RWPE2 (cell line): ENCODE measurements around the gene CXCL14.

Experiments
- ATAC-seq: fragments of 200-7000 bp; cut with Tn5 transposase; 3 replicates; pipeline ENCODE4 v1.9.1; 2021; ENCODE audit warnings: low read depth
- DNase-seq: peaks from one replicate; pipeline ENCODE4 v3.0.0-alpha.2; 2020; ENCODE audit warnings: low spot score
- H3K27ac ChIP-seq: fragments of 450-650 bp; 2 replicates; pipeline ENCODE4 v1.5.1; 2017; ENCODE audit warnings: mild to moderate bottlenecking; ENCODE audit not compliant: poor library complexity, severe bottlenecking
- H3K27me3 ChIP-seq: fragments of 250-450 bp; sonication (Bioruptor Pico); 2 replicates; pipeline ENCODE4 v1.5.1; 2021; ENCODE audit warnings: mild to moderate bottlenecking, moderate library complexity; ENCODE audit not compliant: insufficient read depth, poor library complexity, severe bottlenecking
- H3K36me3 ChIP-seq: fragments of 250-450 bp; sonication (Bioruptor Pico); 2 replicates; pipeline ENCODE4 v1.5.1; 2020; ENCODE audit warnings: low read depth, mild to moderate bottlenecking, moderate library complexity
- H3K4me1 ChIP-seq: fragments of 250-450 bp; sonication (Bioruptor Pico); 2 replicates; pipeline ENCODE4 v1.5.1; 2021; ENCODE audit warnings: mild to moderate bottlenecking, moderate library complexity; ENCODE audit not compliant: insufficient read depth, poor library complexity, severe bottlenecking
- H3K4me3 ChIP-seq: fragments of 250-450 bp; sonication (Bioruptor Pico); 2 replicates; pipeline ENCODE4 v1.5.1; 2021; ENCODE audit warnings: mild to moderate bottlenecking, moderate library complexity; ENCODE audit not compliant: severe bottlenecking
- H3K9me3 ChIP-seq: fragments of 250-450 bp; sonication (Bioruptor Pico); 2 replicates; pipeline ENCODE4 v1.5.1; 2021; ENCODE audit warnings: mild to moderate bottlenecking, moderate library complexity; ENCODE audit not compliant: severe bottlenecking
- TF ChIP-seq, protein P1 (sequence below): fragments of 450-650 bp; IDR thresholded peaks from one replicate; pipeline ENCODE4 v1.5.1; 2017; ENCODE audit warnings: mild to moderate bottlenecking, moderate library complexity; ENCODE audit not compliant: poor library complexity, severe bottlenecking

CXCL14 gene

GRCh38 chr5:135601466-135601865, 22.7 kb upstream of the CXCL14 start:
- Histone ChIP-seq H3K27me3 (no peaks in the 10 kb centered on the region), H3K36me3 (no peaks in the 10 kb centered on the region), H3K4me3 (no peak overlapping the region), H3K9me3 (no peaks in the 10 kb centered on the region), H3K27ac (no peak overlapping the region), H3K4me1 (no peaks in the 10 kb centered on the region)
- no peak for ATAC-seq
- TF ChIP-seq, protein P1, sequence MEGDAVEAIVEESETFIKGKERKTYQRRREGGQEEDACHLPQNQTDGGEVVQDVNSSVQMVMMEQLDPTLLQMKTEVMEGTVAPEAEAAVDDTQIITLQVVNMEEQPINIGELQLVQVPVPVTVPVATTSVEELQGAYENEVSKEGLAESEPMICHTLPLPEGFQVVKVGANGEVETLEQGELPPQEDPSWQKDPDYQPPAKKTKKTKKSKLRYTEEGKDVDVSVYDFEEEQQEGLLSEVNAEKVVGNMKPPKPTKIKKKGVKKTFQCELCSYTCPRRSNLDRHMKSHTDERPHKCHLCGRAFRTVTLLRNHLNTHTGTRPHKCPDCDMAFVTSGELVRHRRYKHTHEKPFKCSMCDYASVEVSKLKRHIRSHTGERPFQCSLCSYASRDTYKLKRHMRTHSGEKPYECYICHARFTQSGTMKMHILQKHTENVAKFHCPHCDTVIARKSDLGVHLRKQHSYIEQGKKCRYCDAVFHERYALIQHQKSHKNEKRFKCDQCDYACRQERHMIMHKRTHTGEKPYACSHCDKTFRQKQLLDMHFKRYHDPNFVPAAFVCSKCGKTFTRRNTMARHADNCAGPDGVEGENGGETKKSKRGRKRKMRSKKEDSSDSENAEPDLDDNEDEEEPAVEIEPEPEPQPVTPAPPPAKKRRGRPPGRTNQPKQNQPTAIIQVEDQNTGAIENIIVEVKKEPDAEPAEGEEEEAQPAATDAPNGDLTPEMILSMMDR, result no peak
- no peak for DNase-seq

- DNase-seq (no peak), ATAC-seq (no peak)
- H3K9me3 ChIP-seq, result no peaks in the 10 kb centered on the region
- H3K4me1 ChIP-seq, result no peaks in the 10 kb centered on the region
- no peaks in the 10 kb centered on the region for H3K36me3 ChIP-seq
- H3K27me3 ChIP-seq, result no peaks in the 10 kb centered on the region
- TF ChIP-seq, protein P1, result no peak
- H3K4me3 ChIP-seq, result no peak overlapping the region
- no peak overlapping the region for H3K27ac ChIP-seq
Observed at GRCh38 chr5:135600971-135601381, 22.2 kb upstream of the CXCL14 start.

DNA sequence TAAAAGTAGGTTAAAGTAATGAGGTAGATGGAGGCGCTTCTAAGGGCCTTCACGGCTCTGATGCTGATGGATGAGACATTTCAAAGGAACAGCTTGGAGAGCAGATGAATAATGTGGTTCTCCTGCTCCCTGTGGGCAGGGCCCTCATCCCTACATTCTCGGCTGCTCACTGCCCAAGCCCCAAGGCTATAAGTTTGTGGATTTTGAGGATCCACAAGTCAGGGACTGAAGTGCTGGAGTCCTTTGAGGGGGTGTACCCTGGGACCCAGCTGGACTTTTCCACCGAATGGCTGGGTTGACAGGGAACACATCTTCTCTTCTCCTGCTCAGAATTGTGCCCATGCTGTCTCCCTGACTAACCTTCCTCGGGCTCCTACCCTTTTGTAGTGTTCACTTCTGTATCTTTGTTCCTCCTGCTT, 21.4 kb upstream of the CXCL14 start:
- ATAC-seq, result no peak
- TF ChIP-seq, protein P1, result no peak

GRCh38 chr5:135599421-135600151, 20.8 kb upstream of the CXCL14 start:
- Histone ChIP-seq H3K9me3 (no peaks in the 10 kb centered on the region), H3K4me1 (no peaks in the 10 kb centered on the region), H3K36me3 (no peaks in the 10 kb centered on the region), H3K27me3 (no peaks in the 10 kb centered on the region), H3K27ac (no peak overlapping the region), H3K4me3 (no peak overlapping the region)
- ATAC-seq (no peak), DNase-seq (no peak)
- TF ChIP-seq, protein P1, result no peak

More for the DNA sequence above, 21.4 kb upstream of the CXCL14 start:
- Histone ChIP-seq H3K4me1 (no peaks in the 10 kb centered on the region), H3K9me3 (no peaks in the 10 kb centered on the region), H3K27me3 (no peaks in the 10 kb centered on the region), H3K36me3 (no peaks in the 10 kb centered on the region), H3K27ac (no peak overlapping the region), H3K4me3 (no peak overlapping the region)
- no peak for DNase-seq

- no peaks in the 10 kb centered on the region for H3K4me1 ChIP-seq
- TF ChIP-seq, protein P1, result no peak
- H3K4me3 ChIP-seq, result no peak overlapping the region
Observed at GRCh38 chr5:135598691-135599395, 20.1 kb upstream of the CXCL14 start.

More at GRCh38 chr5:135598691-135599395, 20.1 kb upstream of the CXCL14 start:
- Histone ChIP-seq H3K27me3 (no peaks in the 10 kb centered on the region), H3K9me3 (no peaks in the 10 kb centered on the region), H3K27ac (no peak overlapping the region), H3K36me3 (no peaks in the 10 kb centered on the region)
- DNase-seq, result no peak
- no peak for ATAC-seq
